Loucy (cell line): Measurements from ENCODE around the gene TGFB3.

ENCODE experiments used
- H2AFZ ChIP-seq: fragments of 200-600 bp; sonication (generic); 2 replicates; pipeline ENCODE4 v1.6.0; 2016; ENCODE audit warnings: antibody characterized with exemption, mild to moderate bottlenecking, low read length, moderate library complexity
- H3F3A ChIP-seq: fragments of 200-600 bp; 2 replicates; pipeline ENCODE4 v1.6.0; 2016; ENCODE audit warnings: antibody characterized with exemption, low read depth, mild to moderate bottlenecking
- H3K27me3 ChIP-seq: fragments of 200-600 bp; sonication (generic); 2 replicates; pipeline ENCODE4 v1.6.1; 2014; ENCODE audit warnings: low read length, mild to moderate bottlenecking; ENCODE audit not compliant: insufficient read depth, poor library complexity, severe bottlenecking
- H3K36me3 ChIP-seq: fragments of 200-600 bp; sonication (generic); 2 replicates; pipeline ENCODE4 v1.6.1; 2016; ENCODE audit warnings: low read length; ENCODE audit not compliant: insufficient read depth
- H3K4me1 ChIP-seq: fragments of 200-600 bp; sonication (generic); 2 replicates; pipeline ENCODE4 v1.5.1; 2014; ENCODE audit warnings: low read length, mild to moderate bottlenecking; ENCODE audit not compliant: insufficient read depth, poor library complexity, severe bottlenecking
- H3K4me2 ChIP-seq: fragments of 200-600 bp; sonication (generic); 2 replicates; pipeline ENCODE4 v1.6.0; 2014; ENCODE audit warnings: antibody characterized with exemption, low read length, low read depth, mild to moderate bottlenecking; ENCODE audit not compliant: poor library complexity, severe bottlenecking
- H3K4me3 ChIP-seq: fragments of 200-600 bp; sonication (generic); 2 replicates; pipeline ENCODE4 v1.5.1; 2014; ENCODE audit warnings: low read length, mild to moderate bottlenecking, mixed read lengths; ENCODE audit not compliant: poor library complexity, severe bottlenecking
- H3K79me2 ChIP-seq: fragments of 200-600 bp; sonication (generic); 2 replicates; pipeline ENCODE4 v1.6.1; 2014; ENCODE audit warnings: low read length; ENCODE audit not compliant: insufficient read depth
- H3K9ac ChIP-seq: fragments of 200-600 bp; sonication (generic); 2 replicates; pipeline ENCODE4 v1.6.0; 2014; ENCODE audit warnings: mild to moderate bottlenecking, low read depth, low read length, moderate library complexity; ENCODE audit not compliant: poor library complexity, severe bottlenecking
- H3K9me2 ChIP-seq: fragments of 200-600 bp; sonication (generic); replicated peaks from 2 replicates; pipeline ENCODE4 v1.6.1; 2016; ENCODE audit warnings: low read depth, low read length, mixed read lengths
- H3K9me3 ChIP-seq: fragments of 200-600 bp; sonication (generic); 2 replicates; pipeline ENCODE4 v1.6.1; 2014; ENCODE audit warnings: mild to moderate bottlenecking, antibody characterized with exemption, low read length, low read depth; ENCODE audit not compliant: insufficient read depth
- H4K20me1 ChIP-seq: fragments of 200-600 bp; sonication (generic); 2 replicates; pipeline ENCODE4 v1.6.0; 2014; ENCODE audit warnings: antibody characterized with exemption, low read length, mild to moderate bottlenecking; ENCODE audit not compliant: insufficient read depth, poor library complexity, severe bottlenecking
- EZH2phosphoT487 ChIP-seq: fragments of 200-600 bp; IDR thresholded peaks from 2 replicates; pipeline ENCODE4 v1.6.1; 2018; ENCODE audit warnings: antibody characterized with exemption, mild to moderate bottlenecking, moderate library complexity, borderline replicate concordance
- TF ChIP-seq, protein P1 (sequence below): fragments of 200-600 bp; sonication (generic); conservative IDR thresholded peaks from 2 replicates; pipeline ENCODE4 v1.5.1; 2014; ENCODE audit warnings: mild to moderate bottlenecking, antibody characterized with exemption, low read length

TGFB3 gene

DNA sequence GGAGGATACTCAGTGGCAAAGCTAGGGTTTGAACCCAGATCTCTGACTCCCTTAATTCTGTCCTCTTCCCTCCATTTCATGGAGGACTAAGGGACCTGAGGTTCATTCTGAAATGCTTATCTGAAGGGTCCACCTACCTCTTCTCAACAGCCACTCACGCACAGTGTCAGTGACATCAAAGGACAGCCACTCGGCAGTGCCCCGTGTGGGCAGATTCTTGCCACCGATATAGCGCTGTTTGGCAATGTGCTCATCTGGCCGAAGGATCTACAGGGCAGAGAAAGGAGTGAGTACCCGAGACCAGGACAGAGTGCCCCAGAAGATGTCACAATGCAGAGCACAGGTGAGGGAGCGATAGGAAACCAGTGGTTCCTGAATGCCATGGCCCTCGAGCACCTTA lies 10.8 kb downstream of the TGFB3 start:
- Histone ChIP-seq H3K36me3 (no peaks in the 10 kb centered on the region), H3K4me2 (no peak overlapping the region), H3K4me3 (no peak overlapping the region), H3K79me2 (no peaks in the 10 kb centered on the region), H4K20me1 (no peaks in the 10 kb centered on the region), H3K4me1 (no peaks in the 10 kb centered on the region), H3K9me2 (no peaks in the 10 kb centered on the region), H2AFZ (no peak overlapping the region), H3K9ac (no peak overlapping the region), H3K9me3 (no peaks in the 10 kb centered on the region), H3F3A (no peaks in the 10 kb centered on the region), H3K27me3 (no peaks in the 10 kb centered on the region)
- TF ChIP-seq, protein P1, sequence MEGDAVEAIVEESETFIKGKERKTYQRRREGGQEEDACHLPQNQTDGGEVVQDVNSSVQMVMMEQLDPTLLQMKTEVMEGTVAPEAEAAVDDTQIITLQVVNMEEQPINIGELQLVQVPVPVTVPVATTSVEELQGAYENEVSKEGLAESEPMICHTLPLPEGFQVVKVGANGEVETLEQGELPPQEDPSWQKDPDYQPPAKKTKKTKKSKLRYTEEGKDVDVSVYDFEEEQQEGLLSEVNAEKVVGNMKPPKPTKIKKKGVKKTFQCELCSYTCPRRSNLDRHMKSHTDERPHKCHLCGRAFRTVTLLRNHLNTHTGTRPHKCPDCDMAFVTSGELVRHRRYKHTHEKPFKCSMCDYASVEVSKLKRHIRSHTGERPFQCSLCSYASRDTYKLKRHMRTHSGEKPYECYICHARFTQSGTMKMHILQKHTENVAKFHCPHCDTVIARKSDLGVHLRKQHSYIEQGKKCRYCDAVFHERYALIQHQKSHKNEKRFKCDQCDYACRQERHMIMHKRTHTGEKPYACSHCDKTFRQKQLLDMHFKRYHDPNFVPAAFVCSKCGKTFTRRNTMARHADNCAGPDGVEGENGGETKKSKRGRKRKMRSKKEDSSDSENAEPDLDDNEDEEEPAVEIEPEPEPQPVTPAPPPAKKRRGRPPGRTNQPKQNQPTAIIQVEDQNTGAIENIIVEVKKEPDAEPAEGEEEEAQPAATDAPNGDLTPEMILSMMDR = peak; percentile 35
- no peak for TF ChIP-seq EZH2phosphoT487

DNA sequence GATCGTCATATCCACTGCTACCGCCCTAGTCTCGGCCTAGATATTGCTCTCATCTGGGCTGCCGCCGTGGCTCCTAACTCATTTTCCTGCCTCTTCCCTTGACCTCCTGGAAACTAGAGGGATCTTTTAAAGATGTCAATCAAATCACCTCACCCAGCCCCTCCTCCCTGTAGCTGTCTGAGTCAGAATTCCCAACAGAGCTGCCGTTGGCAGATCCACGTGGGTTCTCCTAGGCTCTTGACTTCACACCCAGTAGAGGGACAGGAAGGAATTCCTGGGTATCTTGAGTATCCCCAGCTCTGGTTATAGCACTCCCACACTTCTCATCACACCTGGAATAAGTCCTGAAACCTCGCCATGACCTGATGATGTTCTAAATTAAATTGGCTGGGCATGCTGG lies 11.9 kb downstream of the TGFB3 start:
- H3K9ac ChIP-seq = no peak overlapping the region
- H3K4me3 ChIP-seq = no peak overlapping the region
- no peak overlapping the region for H3K4me2 ChIP-seq
- no peaks in the 10 kb centered on the region for H3K79me2 ChIP-seq
- H3K4me1 ChIP-seq = no peaks in the 10 kb centered on the region
- no peak overlapping the region for H2AFZ ChIP-seq
- TF ChIP-seq EZH2phosphoT487 = no peak
- TF ChIP-seq, protein P1 = no peak
- H3K9me2 ChIP-seq = no peaks in the 10 kb centered on the region
- no peaks in the 10 kb centered on the region for H3K27me3 ChIP-seq
- no peaks in the 10 kb centered on the region for H3F3A ChIP-seq
- no peaks in the 10 kb centered on the region for H4K20me1 ChIP-seq
- H3K36me3 ChIP-seq = no peaks in the 10 kb centered on the region
- no peaks in the 10 kb centered on the region for H3K9me3 ChIP-seq

DNA sequence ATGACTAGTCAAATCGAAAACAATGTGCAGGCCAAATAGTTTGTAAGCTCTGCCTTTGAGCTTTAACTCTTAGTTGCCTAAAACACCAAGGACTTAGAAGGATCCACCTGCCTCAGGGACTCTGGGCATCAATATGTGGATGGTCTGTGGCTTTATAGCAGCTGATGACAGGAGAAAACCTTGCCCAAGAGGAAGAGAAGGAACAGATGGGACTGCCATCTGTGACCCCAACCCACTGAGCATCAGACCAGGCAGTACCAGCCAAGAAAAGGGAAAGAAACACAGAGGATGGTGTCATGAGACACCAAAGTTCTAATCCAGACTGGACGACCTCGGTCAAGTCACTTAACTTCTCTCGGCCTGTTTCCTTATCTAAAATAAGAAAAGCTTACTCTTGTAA lies 12.7 kb downstream of the TGFB3 start:
- no peak overlapping the region for H3K4me3 ChIP-seq
- no peak overlapping the region for H2AFZ ChIP-seq
- H3K79me2 ChIP-seq = no peaks in the 10 kb centered on the region
- H3K9me2 ChIP-seq = no peaks in the 10 kb centered on the region
- H3K4me2 ChIP-seq = no peak overlapping the region
- H3K9ac ChIP-seq = no peak overlapping the region
- no peaks in the 10 kb centered on the region for H3F3A ChIP-seq
- no peak for TF ChIP-seq EZH2phosphoT487
- TF ChIP-seq, protein P1 = no peak
- H3K36me3 ChIP-seq = no peaks in the 10 kb centered on the region
- H3K27me3 ChIP-seq = no peaks in the 10 kb centered on the region
- no peaks in the 10 kb centered on the region for H4K20me1 ChIP-seq
- H3K4me1 ChIP-seq = no peaks in the 10 kb centered on the region
- H3K9me3 ChIP-seq = no peaks in the 10 kb centered on the region
